Measurements from ENCODE around the gene MAPK6. TPM values are rescaled to one million over a fixed set of nuclear protein-coding genes. Genes with fewer than 3 reads are reported as not detected.

MAPK6 gene
- total and polyA plus RNA-seq, 9 of the 15 experiments (the other 6 are each of a cell fraction or from before 2014, with no cell fraction given) = 28.5 to 97.1 (median 74.0) TPM

GRCh38 chr15:52030010-52030409 is 11.0 kb downstream of the MAPK6 start (continued):
- no peak for TF ChIP-seq NKRF (IDR thresholded peaks at IDR 0.05; ENCODE audit: borderline replicate concordance)
- TF ChIP-seq ZNF212 (CRISPR knock-in tag; IDR thresholded peaks at IDR 0.05) = no peak
- TF ChIP-seq PHB (CRISPR knock-in tag; IDR thresholded peaks at IDR 0.05) = no peak
- no peak for TF ChIP-seq PHB2 (IDR thresholded peaks at IDR 0.05; ENCODE audit: low read depth)
- no peak for TF ChIP-seq SAFB2 (IDR thresholded peaks at IDR 0.05; ENCODE audit: borderline replicate concordance, low read depth, low read length, severe bottlenecking)
- TF ChIP-seq SLC30A9 (CRISPR knock-in tag; IDR thresholded peaks at IDR 0.05) = no peak
- TF ChIP-seq IRF9 (tag; IDR thresholded peaks at IDR 0.05) = no peak
- no peak for TF ChIP-seq ZNF398 (CRISPR knock-in tag; IDR thresholded peaks at IDR 0.05)
- no peak for TF ChIP-seq ZBTB12 (CRISPR knock-in tag; IDR thresholded peaks at IDR 0.05)
- TF ChIP-seq HDGF (IDR thresholded peaks at IDR 0.05) = no peak
- TF ChIP-seq ETS1 (conservative IDR thresholded peaks at IDR 0.05; ENCODE audit: control insufficient read depth, low read depth, low read length) = no peak

All from K562 (cell line).